ENCODE measurements around the gene SOX6.

The SOX6 gene

GRCh38 chr11:15955595-15955994 lies 400.8 kb downstream of the SOX6 start:
- no peak overlapping the region for H3K27ac Mint-ChIP-seq
- no peaks in the 10 kb centered on the region for H3K27me3 Mint-ChIP-seq (ENCODE audit: low read depth)

GRCh38 chr11:15947681-15948648 lies 408.4 kb downstream of the SOX6 start:
- H3K27me3 Mint-ChIP-seq (ENCODE audit: low read depth) = peaks cover 6% of the 10 kb centered on the region
- peaks cover 34% of the 10 kb centered on the region for H3K9me3 Mint-ChIP-seq
- TF ChIP-seq CTCF (IDR thresholded peaks at IDR 0.05; ENCODE audit: unreplicated experiment in 3 of 3) = no peak
- peaks cover 12% of the 10 kb centered on the region for H3K36me3 Mint-ChIP-seq (ENCODE audit: low read depth)
- no peak overlapping the region for H3K4me3 Mint-ChIP-seq
- peaks cover 5% of the 10 kb centered on the region for H3K4me1 Mint-ChIP-seq
- H3K27ac Mint-ChIP-seq = no peak overlapping the region

More at GRCh38 chr11:15955595-15955994, 400.8 kb downstream of the SOX6 start:
- Mint-ChIP-seq H3K9me3 (peaks cover 4% of the 10 kb centered on the region), H3K4me1 (peaks cover 5% of the 10 kb centered on the region), H3K36me3 (ENCODE audit: low read depth) (no peaks in the 10 kb centered on the region), H3K4me3 (no peak overlapping the region)
- no peak for TF ChIP-seq CTCF (IDR thresholded peaks at IDR 0.05; ENCODE audit: unreplicated experiment in 3 of 3)

GRCh38 chr11:15945726-15946125 lies 410.6 kb downstream of the SOX6 start:
- no peak for TF ChIP-seq CTCF (IDR thresholded peaks at IDR 0.05; ENCODE audit: unreplicated experiment in 3 of 3)
- no peaks in the 10 kb centered on the region for H3K4me1 Mint-ChIP-seq
- peaks cover 12% of the 10 kb centered on the region for H3K36me3 Mint-ChIP-seq (ENCODE audit: low read depth)
- H3K9me3 Mint-ChIP-seq = peaks cover 34% of the 10 kb centered on the region
- H3K27ac Mint-ChIP-seq = no peak overlapping the region
- peaks cover 11% of the 10 kb centered on the region for H3K27me3 Mint-ChIP-seq (ENCODE audit: low read depth)
- H3K4me3 Mint-ChIP-seq = no peak overlapping the region

- Mint-ChIP-seq H3K9me3 (peaks cover 34% of the 10 kb centered on the region), H3K27me3 (ENCODE audit: low read depth) (peaks cover 11% of the 10 kb centered on the region), H3K4me1 (no peaks in the 10 kb centered on the region), H3K36me3 (ENCODE audit: low read depth) (peaks cover 15% of the 10 kb centered on the region), H3K4me3 (no peak overlapping the region), H3K27ac (no peak overlapping the region)
- no peak for TF ChIP-seq CTCF (IDR thresholded peaks at IDR 0.05; ENCODE audit: unreplicated experiment in 3 of 3)
Observed at GRCh38 chr11:15944460-15944859, 411.9 kb downstream of the SOX6 start.

- peaks cover 11% of the 10 kb centered on the region for H3K27me3 Mint-ChIP-seq (ENCODE audit: low read depth)
- peaks cover 29% of the 10 kb centered on the region for H3K9me3 Mint-ChIP-seq
- no peak overlapping the region for H3K4me3 Mint-ChIP-seq
- H3K27ac Mint-ChIP-seq = no peak overlapping the region
- H3K4me1 Mint-ChIP-seq = no peaks in the 10 kb centered on the region
- peaks cover 15% of the 10 kb centered on the region for H3K36me3 Mint-ChIP-seq (ENCODE audit: low read depth)
- no peak for TF ChIP-seq CTCF (IDR thresholded peaks at IDR 0.05; ENCODE audit: unreplicated experiment in 3 of 3)
Observed at GRCh38 chr11:15943418-15944197, 412.7 kb downstream of the SOX6 start.
